Fibroblast of mammary gland (primary cell): ENCODE measurements around the gene GRK3.

Experiments
- DNase-seq: peaks from one replicate; pipeline ENCODE4 v3.0.0-alpha.2; 2010; ENCODE audit warnings: low read depth
- H3K4me3 ChIP-seq: 2 replicates; pipeline ENCODE4 v1.5.1; 2011; ENCODE audit warnings: low read depth, mild to moderate bottlenecking, low read length, moderate library complexity; ENCODE audit not compliant: control insufficient read depth
- CTCF ChIP-seq: conservative IDR thresholded peaks from 2 replicates; pipeline ENCODE4 v1.5.1; 2011; ENCODE audit warnings: low read depth, low read length, inconsistent platforms; ENCODE audit not compliant: control insufficient read depth, insufficient read depth

Gene GRK3

GRCh38 chr22:25758316-25758715 lies 193.8 kb downstream of the GRK3 start:
- H3K4me3 ChIP-seq, result no peak overlapping the region
- DNase-seq, result no peak

GRCh38 chr22:25759825-25760231 lies 195.4 kb downstream of the GRK3 start:
- no peak for TF ChIP-seq CTCF
- no peak overlapping the region for H3K4me3 ChIP-seq
- peak; percentile 98 for DNase-seq

More at GRCh38 chr22:25758316-25758715, 193.8 kb downstream of the GRK3 start:
- TF ChIP-seq CTCF, result no peak

- TF ChIP-seq CTCF, result no peak
- H3K4me3 ChIP-seq, result no peak overlapping the region
- DNase-seq, result no peak
These were observed 195.8 kb downstream of the GRK3 start for GRCh38 chr22:25760294-25760693.

- no peak overlapping the region for H3K4me3 ChIP-seq
- TF ChIP-seq CTCF, result no peak
- no peak for DNase-seq
These were observed 196.5 kb downstream of the GRK3 start for GRCh38 chr22:25760848-25761595.

GRCh38 chr22:25762147-25762546 lies 197.7 kb downstream of the GRK3 start:
- no peak for DNase-seq
- TF ChIP-seq CTCF, result no peak
- H3K4me3 ChIP-seq, result no peak overlapping the region

GRCh38 chr22:25763239-25763777 lies 198.8 kb downstream of the GRK3 start:
- no peak overlapping the region for H3K4me3 ChIP-seq
- peak; percentile 30 for DNase-seq
- TF ChIP-seq CTCF, result no peak
